Heart right ventricle (tissue), 16 donors: ENCODE results near the gene PIWIL1. TPM values are rescaled to one million over a fixed set of nuclear protein-coding genes. Genes with fewer than 3 reads are reported as not detected.

ENCODE experiments used
- ATAC-seq, 8 donors: fragments of 200-7000 bp; cut with Tn5 transposase; one replicate each; pipeline ENCODE4 v1.9.1; 2020; ENCODE audit warnings: mild to moderate bottlenecking in 8 of 8, moderate library complexity in 8 of 8, moderate number of reproducible peaks in 1 of 8
- DNase-seq, 2 donors: peaks; one replicate each; pipeline ENCODE4 v3.0.0-alpha.2; 2020
- H3K27ac ChIP-seq, 10 donors: fragments of 200-600 bp; sonication (generic) in 2 of 10; one replicate each; pipeline versions ENCODE4 v1.5.0 to v1.8.0; 2020 to 2022; ENCODE audit warnings: mild to moderate bottlenecking in 3 of 10
- H3K27me3 ChIP-seq, 7 donors: fragments of 200-600 bp; one replicate each; pipeline ENCODE4 v1.8.0; 2021 to 2022; ENCODE audit warnings: mild to moderate bottlenecking in 2 of 7
- H3K36me3 ChIP-seq, 9 donors: fragments of 200-600 bp; sonication (generic) in 1 of 9; one replicate each; pipeline versions ENCODE4 v1.5.0 to v1.8.0; 2020 to 2022; ENCODE audit warnings: mild to moderate bottlenecking in 2 of 9
- H3K4me1 ChIP-seq, 9 donors: fragments of 200-600 bp; sonication (generic) in 1 of 9; one replicate each; pipeline versions ENCODE4 v1.5.0 to v1.8.0; 2020 to 2022; ENCODE audit warnings: mild to moderate bottlenecking in 4 of 9
- H3K4me3 ChIP-seq, 10 donors: fragments of 200-600 bp; sonication (generic) in 2 of 10; one replicate each; pipeline versions ENCODE4 v1.5.0 to v1.8.0; 2020 to 2022; ENCODE audit warnings: mild to moderate bottlenecking in 7 of 10, moderate library complexity in 2 of 10
- H3K9me3 ChIP-seq, 11 donors: fragments of 200-600 bp in 10 of 11; sonication (generic) in 2 of 11; one replicate each; pipeline versions ENCODE4 v1.5.0 to v1.8.0; 2013 to 2022; ENCODE audit warnings: mild to moderate bottlenecking in 2 of 11, control low read depth in 1 of 11, moderate library complexity in 1 of 11
- WGBS, 2 donors: extraction: QIAGEN DNeasy Blood & Tissue Kit; methylation state at CpG; one replicate each; pipeline ENCODE4 v1.1.7; 2013; ENCODE audit warnings: inconsistent platforms in 1 of 2; 5-methylcytosine and 5-hydroxymethylcytosine counted together
- intact Hi-C, 10 donors: fragments of 100-400 bp; cut with DNase I; formaldehyde crosslinking; loops; one replicate each; pipeline versions ENCODE4 v1.11.1 to v1.14.2; 2022
- polyA plus RNA-seq, 2 donors: library from polyadenylated mRNA; stranded (reverse); fragments of 200-250 nt; gene quantifications; one replicate each; pipeline ENCODE4 v1.2.3, GENCODE V29; 2013
- total RNA-seq, 10 donors: library from RNA; stranded (reverse); fragmentation: NEBNext Ultra II Directional in 3 of 10; extraction: Animal tissue kit (Norgen Biotek cat#: 25700) in 3 of 10; gene quantifications; one replicate each; pipeline versions ENCODE4 v1.2.1 to v1.2.4, GENCODE V29; 2021 to 2023
- TF ChIP-seq, protein P1 (sequence below), 9 donors: fragments of 200-600 bp; sonication (generic) in 2 of 9; IDR thresholded peaks; one replicate each; pipeline versions ENCODE4 v1.5.0 to v1.8.0; 2021 to 2022; ENCODE audit warnings: antibody characterized with exemption in 9 of 9, mild to moderate bottlenecking in 5 of 9, moderate library complexity in 1 of 9
- donor health status: Arrhythmogenic right ventricular cardiomyopathy.
- donor health status: ischemic (EF 13 %, LVEDD 7.1; RV severe dilation, severe dysfunction).
- donor health status: healthy with polysubstance abuse.
- donor health status: DM: no; HTN: yes; CAD: no.
- donor health status: DM: no; HTN: no; CAD: no.
- donor health status: ischemic (EF 25% LVEDD 6.9; RV normal size, moderate dysfunction).
- donor health status: ischemic (EF 25% LVEDD 5.7; RV mildly dilated, moderate dysfunction).
- donor health status: healthy.
- donor health status: DM: yes; HTN: yes; CAD: no.
- donor health status: Ischemic cardiomyopathy.
- donor health status: ischemic (EF 35%, LVEDD 5.7; RV mildly dilated, moderate dysfunction).
- donor health status: nonischemic (EF 11% LVEDD 7.7; RV severe dilation, severe dysfunction).
- donor health status: DM: yes; HTN: yes; CAD: no.
- donor health status: PGD.
- donor health status: ischemic (EF 29% LVEDD 5.4; RV normal size, mild dysfunction).
- donor health status: nonischemic (EF 23%, LVEDD 6.1; RV moderate dilation, normal function).

The PIWIL1 gene
- total and polyA plus RNA-seq, 12 donors, result 0.01 TPM; not detected in 11

DNA sequence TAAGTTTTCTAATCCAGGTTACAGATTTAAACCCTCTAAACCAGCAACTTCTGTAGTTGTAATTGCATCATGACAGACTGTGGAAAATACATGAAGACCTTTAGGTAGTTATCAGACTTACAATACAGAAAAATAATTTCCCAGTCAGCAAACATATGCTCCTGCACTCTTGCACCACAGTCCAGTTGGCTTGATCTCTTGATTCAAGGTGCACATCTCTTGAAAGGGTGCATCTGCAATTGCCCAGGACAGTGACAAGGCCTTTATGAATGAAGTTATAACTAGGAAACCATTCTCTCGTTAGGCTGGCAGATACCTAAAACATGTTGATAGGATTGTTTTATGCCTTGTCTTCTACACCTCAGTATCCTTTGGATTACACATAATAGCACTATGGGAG is 7.6 kb downstream of the PIWIL1 start:
- ATAC-seq, result no peak
- no peaks in the 10 kb centered on the region for H3K36me3 ChIP-seq
- H3K4me3 ChIP-seq, result no peak overlapping the region
- intact Hi-C loops, result no loop called here
- 72 to 86% methylated on average over 1 of the region's 1 CpG for WGBS, 2 donors
- H3K9me3 ChIP-seq, result peaks cover 0 to 6% (median 0%) of the 10 kb centered on the region in 11 donors
- no peak for DNase-seq
- TF ChIP-seq, protein P1, sequence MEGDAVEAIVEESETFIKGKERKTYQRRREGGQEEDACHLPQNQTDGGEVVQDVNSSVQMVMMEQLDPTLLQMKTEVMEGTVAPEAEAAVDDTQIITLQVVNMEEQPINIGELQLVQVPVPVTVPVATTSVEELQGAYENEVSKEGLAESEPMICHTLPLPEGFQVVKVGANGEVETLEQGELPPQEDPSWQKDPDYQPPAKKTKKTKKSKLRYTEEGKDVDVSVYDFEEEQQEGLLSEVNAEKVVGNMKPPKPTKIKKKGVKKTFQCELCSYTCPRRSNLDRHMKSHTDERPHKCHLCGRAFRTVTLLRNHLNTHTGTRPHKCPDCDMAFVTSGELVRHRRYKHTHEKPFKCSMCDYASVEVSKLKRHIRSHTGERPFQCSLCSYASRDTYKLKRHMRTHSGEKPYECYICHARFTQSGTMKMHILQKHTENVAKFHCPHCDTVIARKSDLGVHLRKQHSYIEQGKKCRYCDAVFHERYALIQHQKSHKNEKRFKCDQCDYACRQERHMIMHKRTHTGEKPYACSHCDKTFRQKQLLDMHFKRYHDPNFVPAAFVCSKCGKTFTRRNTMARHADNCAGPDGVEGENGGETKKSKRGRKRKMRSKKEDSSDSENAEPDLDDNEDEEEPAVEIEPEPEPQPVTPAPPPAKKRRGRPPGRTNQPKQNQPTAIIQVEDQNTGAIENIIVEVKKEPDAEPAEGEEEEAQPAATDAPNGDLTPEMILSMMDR (IDR thresholded peaks at IDR 0.05), result no peak
- peaks cover 0 to 18% (median 5%) of the 10 kb centered on the region in 7 donors for H3K27me3 ChIP-seq
- no peak overlapping the region for H3K27ac ChIP-seq
- peaks cover 0 to 12% (median 0%) of the 10 kb centered on the region in 9 donors for H3K4me1 ChIP-seq

DNA sequence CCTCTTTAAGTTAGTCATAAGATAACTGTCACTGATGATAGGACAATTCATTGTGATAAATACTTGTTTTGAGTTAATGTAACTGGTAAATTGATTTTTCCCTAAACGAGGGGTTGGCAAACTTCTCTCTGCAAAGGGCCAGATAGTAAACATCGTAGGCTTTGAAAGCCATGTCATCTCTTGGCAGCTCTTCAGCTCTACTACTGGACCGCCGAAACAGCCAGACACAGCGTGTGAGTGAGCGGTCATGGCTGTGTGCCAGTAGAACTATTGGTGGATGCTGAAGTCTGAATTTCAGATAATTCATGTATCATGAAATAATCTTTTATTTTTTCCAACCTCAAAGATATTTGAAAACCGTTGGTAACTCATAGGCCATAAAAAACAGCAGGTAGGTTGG is 9.9 kb downstream of the PIWIL1 start:
- H3K27me3 ChIP-seq, result peaks cover 0 to 35% (median 13%) of the 10 kb centered on the region in 7 donors
- intact Hi-C loops, result no loop called here
- ATAC-seq (no peak), DNase-seq (no peak)
- no peak overlapping the region for H3K4me3 ChIP-seq
- no peaks in the 10 kb centered on the region for H3K9me3 ChIP-seq
- 63 to 74% methylated on average over 7 of the region's 7 CpGs for WGBS, 2 donors
- H3K4me1 ChIP-seq, result peaks cover 0 to 3% (median 0%) of the 10 kb centered on the region in 9 donors
- H3K27ac ChIP-seq, result no peak overlapping the region
- TF ChIP-seq, protein P1 (IDR thresholded peaks at IDR 0.05), result no peak
- H3K36me3 ChIP-seq, result no peaks in the 10 kb centered on the region

DNA sequence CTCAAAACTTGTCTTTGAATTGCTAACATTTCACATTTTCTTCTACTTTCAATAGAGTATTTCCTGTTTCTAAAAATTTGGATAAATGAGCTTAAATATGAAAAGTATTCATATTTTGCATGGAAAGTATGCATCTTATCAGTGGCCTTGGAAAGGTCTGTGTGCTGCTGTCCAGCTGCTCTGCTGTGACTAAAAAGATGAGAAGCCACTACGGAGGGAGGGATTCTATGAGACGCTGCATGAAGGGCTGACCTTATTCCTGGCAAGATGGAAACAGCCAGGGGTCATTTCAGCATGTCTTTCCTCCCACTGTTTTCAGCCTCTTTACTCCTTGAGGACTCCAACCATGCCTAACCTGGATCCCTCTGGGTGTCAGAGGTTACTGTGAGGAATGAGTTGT is 13.0 kb downstream of the PIWIL1 start:
- WGBS, 2 donors, result 47 to 52% methylated on average over 2 of the region's 2 CpGs
- intact Hi-C loops, result no loop called here
- H3K9me3 ChIP-seq, result no peaks in the 10 kb centered on the region
- peaks cover 0 to 52% (median 34%) of the 10 kb centered on the region in 7 donors for H3K27me3 ChIP-seq
- ATAC-seq, result no peak
- no peaks in the 10 kb centered on the region for H3K36me3 ChIP-seq
- H3K4me1 ChIP-seq, result no peaks in the 10 kb centered on the region
- DNase-seq, result no peak
- H3K4me3 ChIP-seq, result no peak overlapping the region
- TF ChIP-seq, protein P1 (IDR thresholded peaks at IDR 0.05), result no peak
- H3K27ac ChIP-seq, result no peak overlapping the region

DNA sequence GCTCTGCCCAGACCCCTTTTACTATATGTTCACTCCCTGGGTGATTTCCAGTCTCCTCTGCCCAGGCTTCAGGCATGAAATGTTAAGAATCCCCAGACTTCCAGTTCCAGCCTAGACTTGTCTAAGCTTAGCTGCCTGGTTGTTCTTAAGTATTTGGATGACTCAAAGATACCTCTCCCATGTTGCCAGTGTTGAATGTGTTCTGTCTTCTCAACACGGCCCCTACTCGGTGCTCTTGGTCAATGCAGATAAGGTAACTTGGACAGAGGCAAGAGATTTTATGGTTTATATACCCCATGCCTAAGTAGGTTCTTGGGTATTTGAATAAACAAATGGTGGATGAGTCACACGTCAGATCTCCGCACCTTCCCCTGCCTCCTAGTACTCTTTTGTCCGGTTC is 13.6 kb downstream of the PIWIL1 start:
- 79 to 80% methylated on average over 5 of the region's 5 CpGs for WGBS, 2 donors

More for the DNA sequence above, 13.6 kb downstream of the PIWIL1 start:
- H3K36me3 ChIP-seq, result no peaks in the 10 kb centered on the region
- H3K4me1 ChIP-seq, result no peaks in the 10 kb centered on the region
- ATAC-seq (no peak), DNase-seq (no peak)
- peaks cover 0 to 53% (median 34%) of the 10 kb centered on the region in 7 donors for H3K27me3 ChIP-seq
- H3K4me3 ChIP-seq, result no peak overlapping the region
- TF ChIP-seq, protein P1 (IDR thresholded peaks at IDR 0.05), result no peak
- H3K27ac ChIP-seq, result no peak overlapping the region
- no peaks in the 10 kb centered on the region for H3K9me3 ChIP-seq
- intact Hi-C loops, result no loop called here
